Frontal cortex (tissue), 4 donors: Measurements from ENCODE around the gene PARL. TPM values are rescaled to one million over a fixed set of nuclear protein-coding genes. Genes with fewer than 3 reads are reported as not detected.
"Not testable (repeated sequence)": the region's sequence is repeated elsewhere in the genome, so short reads cannot be mapped to it uniquely, and the experiment has no call there.

ENCODE experiments used
- DNase-seq, 2 donors: peaks; one replicate each; pipeline ENCODE4 v3.0.0; 2012; ENCODE audit warnings: low spot score in 2 of 2
- FAIRE-seq: peaks from 2 replicates; lab custom pipeline; 2012; peaks lifted over from hg19 to GRCh38; lab: Jason Lieb, UNC
- small RNA-seq: library from RNA; depleted of rRNA; stranded (forward); fragments of <200 nt; gene quantifications from one replicate; pipeline ENCODE3, GENCODE V24; 2014
- total RNA-seq: library from RNA; depleted of rRNA; stranded (reverse); fragments of >200 nt; gene quantifications from one replicate; pipeline ENCODE4 v1.2.3, GENCODE V29; 2014
- donor health status: control.
- donor health status: control.
- donor health status: control.

Gene PARL
- total RNA-seq, 1 donor from 2014 or later: 19.6 TPM

DNA sequence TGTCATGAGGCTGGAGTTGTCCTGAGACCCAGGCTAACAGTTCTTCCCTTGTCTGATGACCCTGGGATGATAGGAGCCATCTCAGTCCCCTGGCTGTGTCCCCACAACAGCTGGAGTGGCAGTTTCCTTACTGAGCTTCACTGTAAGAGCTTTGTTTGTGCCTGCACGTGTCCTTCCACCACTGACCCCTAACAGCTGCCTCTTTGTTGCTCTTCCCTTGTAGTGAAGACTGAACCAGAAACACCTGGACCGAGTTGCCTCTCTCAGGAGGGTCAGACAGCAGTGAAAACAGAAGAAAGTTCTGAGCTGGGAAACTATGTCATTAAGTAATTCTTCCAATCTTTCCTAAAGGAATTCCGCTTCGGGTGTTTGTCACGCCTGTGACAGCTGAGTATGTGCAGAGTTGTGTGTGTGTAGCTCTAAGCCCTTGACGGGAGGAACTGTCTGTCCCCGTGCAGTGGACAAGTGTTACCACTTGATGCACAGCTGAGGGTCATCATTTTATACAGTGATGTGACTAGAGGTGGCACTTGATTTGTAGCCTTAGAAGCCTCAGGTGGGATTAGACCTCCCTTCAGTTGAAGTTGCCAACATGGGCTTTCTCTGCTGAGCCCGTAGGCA, 84.3 kb downstream of the PARL start:
- DNase-seq: peak in 1 of 2 donors; percentile 39

DNA sequence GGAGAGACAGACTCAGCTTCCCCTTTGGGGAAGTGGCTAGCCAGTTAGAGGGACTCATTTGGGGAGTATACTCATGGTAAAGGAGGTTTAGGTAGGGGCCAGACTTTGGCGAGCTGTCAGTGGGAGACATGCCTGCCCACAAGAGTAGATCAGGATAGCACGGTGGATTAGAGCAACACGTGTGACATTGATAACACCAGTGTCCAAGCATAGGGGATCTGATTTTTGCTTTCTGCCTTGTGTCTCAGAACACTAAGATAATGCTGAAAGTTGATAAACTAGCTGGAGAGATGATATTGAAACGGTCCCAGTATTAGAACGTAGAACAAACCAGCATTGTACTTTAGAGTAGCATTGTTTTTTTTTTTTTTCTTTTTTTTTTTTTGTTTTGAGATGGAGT, 85.2 kb downstream of the PARL start:
- FAIRE-seq: no peak
- DNase-seq: no peak

More for the DNA sequence above, 84.3 kb downstream of the PARL start:
- FAIRE-seq: no peak

DNA sequence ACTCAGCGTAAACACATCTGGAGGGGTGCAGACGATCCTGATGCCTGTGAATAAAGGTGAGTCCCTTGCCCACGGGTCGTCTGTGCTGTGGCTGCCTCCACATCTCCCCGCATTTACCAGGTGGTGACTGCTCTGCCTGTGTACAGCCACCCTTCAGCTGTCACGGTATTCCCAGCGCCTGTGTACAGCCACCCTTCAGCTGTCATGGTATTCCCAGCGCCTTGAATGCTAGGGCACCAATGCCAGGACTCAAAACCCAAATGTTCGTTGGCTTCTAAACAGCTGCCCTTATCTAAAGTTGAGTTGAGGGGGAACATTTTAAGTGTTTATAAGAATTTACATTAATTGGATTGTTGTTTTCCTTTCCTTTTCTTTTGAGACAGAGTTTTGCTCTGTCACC, 86.7 kb downstream of the PARL start:
- DNase-seq (no peak), FAIRE-seq (no peak)

DNA sequence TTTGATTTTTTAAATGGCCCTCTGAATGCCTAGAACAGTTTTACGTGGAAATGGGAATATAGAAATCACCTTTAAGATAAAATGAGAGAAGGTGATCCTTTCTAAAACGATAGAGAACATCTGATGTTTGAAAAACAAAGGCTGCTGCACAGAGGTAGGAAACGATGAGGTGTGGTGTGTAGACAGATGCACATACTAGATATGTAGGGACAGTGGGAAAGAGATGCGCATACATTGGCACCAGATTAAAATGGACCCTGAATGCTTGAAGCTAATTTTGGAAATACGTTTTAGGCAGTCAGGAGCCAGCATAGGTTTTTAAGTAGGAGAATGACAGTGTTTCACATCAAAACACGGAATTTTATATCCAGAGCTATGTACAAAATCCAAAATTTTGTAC, 88.3 kb downstream of the PARL start:
- no peak for FAIRE-seq
- no peak for DNase-seq

DNA sequence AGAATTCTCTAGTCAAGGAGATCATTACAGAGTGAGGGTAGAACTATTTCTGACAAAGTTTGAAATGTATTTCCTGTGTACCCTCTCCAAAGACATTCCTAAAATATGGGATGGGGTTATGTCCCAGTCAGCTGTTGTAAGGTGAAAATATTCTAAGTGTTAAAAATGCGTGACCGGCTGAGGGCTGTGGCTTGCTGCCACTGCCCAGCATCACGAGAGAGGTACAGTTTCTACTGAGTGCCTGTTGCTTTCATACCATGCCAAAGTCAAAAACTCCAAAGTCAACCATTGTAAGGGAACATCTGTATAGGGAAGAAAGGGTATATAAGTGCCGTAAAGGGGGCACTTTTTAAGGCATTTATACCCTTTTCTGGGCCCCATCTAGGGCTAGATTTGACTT, 90.2 kb downstream of the PARL start:
- DNase-seq (no peak), FAIRE-seq (no peak)

DNA sequence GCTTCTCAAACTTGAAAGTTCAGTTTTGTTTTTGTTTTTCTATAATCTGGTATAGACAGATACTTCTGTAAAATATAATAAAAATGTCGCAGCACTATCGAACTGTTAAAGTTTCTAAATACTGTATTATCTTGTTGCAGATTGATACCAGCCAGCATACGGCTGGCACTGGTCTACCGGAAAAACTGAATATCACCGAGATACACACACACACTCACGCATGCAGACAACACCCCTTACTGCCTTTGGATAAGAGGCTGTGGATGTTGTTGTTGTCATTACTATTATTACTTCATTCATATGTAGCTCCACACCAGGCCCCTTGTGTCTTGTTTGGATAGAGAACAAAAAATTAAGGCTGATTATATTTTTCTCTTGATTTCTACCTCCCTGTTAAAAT, 91.7 kb downstream of the PARL start:
- FAIRE-seq (no peak), DNase-seq (no peak)

DNA sequence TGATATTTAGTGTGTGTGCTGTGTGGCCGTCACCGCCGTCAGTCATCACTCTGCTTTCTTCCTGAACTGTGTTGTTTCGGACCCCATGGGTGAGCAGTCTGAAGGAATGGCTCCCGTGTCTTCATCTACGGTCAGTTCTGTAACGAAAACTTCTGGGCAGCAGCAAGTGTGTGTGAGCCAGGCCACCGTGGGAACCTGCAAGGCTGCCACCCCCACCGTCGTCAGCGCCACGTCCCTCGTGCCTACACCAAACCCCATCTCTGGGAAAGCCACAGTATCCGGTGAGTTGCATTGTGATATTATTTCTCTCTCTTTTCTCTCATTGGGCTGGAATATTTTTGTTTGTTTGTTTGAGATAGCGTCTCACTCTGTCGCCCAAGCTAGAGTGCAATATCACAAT, 94.0 kb downstream of the PARL start:
- DNase-seq: no peak
- FAIRE-seq: no peak

DNA sequence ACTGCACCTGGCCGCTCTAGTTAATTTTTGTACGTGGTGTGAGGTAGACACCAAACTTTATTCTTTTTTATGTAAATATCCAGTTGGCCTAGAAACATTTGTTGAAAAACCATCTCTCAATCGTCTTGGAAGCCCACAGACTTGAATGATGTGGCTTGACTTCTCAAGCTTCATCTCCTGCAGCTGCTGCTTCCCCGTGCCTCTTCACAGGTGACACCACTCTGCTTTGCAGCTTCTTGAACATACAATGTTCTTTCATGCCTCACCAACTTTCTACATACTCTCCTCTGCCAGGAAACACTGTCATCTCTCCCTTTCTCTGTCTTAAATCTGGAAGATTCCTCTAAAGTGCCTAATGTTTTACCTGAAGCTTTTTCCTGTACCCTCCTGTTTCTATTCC, 94.9 kb downstream of the PARL start:
- DNase-seq (no peak), FAIRE-seq (no peak)

DNA sequence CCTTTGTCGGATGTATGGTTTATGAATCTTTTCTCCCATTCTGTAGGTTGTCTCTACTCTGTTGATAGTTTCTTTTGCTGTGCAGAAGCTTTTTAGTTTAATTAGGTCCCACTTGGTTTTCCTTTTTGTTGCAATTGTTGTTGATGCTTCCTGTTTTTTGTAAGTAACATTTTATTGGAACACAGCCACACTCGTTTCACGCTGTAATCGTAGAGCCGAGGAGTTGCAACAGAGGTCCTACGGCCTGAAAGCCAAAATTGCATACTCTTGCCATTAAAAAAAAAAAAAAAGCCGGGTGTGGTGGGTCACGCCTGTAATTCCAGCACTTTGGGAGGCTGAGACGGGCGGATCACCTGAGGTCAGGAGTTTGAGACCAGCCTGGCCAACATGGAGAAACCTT, 100.2 kb downstream of the PARL start:
- not testable (repeated sequence) for DNase-seq, FAIRE-seq

DNA sequence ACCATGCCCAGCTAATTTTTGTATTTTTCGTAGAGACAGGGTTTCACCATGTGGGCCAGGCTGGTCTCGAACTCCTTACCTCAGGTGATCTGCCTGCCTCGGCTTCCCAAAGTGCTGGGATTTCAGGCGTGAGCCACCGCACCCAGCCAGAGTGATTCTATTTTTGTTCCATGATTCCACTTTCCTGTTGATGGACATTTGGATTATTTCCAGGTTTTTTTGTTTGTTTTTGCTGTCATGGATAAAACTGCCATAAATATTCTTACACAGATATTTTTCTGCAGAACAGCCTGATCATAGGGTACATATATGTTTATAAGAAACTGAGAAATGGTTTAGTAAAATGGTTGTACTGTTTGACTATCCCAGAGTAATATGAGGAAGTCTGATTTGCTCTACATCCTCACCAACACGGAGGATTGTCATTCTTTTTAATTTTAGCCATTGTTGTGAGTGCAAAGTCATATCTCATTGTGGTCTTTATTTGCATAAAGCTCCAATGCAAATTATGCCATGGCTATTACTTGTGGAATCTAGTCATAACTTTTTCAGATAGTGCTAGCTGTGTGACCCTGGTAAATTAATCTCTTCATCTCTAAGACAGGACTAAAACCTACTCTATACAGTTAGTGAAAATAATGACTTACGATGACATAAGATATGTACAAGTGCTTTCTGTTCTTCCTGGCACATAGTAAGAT, 102.0 kb downstream of the PARL start:
- FAIRE-seq (no peak), DNase-seq (no peak)

DNA sequence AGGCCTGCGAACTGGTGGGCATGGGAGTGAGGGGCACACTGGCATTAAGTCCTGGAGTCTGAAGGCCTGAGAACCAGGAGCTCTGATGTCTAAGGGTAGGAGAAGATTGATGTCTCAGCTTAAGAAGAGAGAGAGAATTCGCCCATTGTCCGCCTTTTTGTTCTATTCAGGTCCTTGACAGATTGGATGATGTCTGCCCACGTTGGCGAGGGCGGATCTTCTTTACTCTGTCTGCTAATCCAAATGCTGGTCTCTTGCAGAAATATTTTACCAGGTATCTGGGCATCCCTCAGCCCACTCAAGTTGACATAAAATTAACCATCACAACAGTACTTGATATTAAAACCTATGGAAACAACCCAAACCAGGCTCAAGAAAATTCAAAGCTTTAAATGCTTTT, 103.4 kb downstream of the PARL start:
- no peak for FAIRE-seq
- DNase-seq: no peak

DNA sequence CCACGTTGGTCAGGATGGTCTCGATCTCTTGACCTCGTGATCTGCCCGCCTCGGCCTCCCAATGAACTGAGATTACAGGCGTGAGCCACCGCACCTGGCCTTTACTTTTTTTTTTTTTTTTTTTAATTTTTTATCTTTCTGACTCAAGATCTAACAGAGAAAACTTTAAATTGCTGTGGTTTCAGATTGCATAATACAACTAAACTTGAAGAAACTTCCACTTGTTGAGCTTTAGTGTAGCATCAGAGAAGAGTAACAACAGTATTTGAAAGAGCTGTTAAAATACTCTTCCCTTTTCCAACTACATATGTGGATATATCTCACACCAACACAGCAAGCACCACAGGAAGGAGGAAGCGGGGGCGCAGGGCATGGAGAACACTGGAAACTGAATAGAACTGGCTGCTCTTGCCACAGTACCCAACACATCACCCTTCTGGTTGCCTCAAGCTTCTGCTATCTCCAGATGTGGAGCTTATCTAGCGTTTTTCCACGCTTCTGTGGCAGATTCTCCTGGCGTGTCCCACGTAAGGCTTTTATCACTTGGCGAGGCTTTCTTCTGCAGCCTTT, 104.7 kb downstream of the PARL start:
- no peak for FAIRE-seq

More for the DNA sequence above, 104.7 kb downstream of the PARL start:
- no peak for DNase-seq

Small RNA genes within 50 kb of the gene (small RNA-seq; reads per million reads assigned to genes)
- gene MIR4448: not detected

Other genes with a start within 250 kb of the PARL start
- gene KLHL24, start 249.3 kb downstream of the PARL start, total RNA-seq: 343 TPM
- 56.7 TPM for gene YEATS2, start 187.1 kb downstream of the PARL start, total RNA-seq
- gene MAP6D1, start 59.3 kb downstream of the PARL start, total RNA-seq: 3.3 TPM
- 37.9 TPM for gene ABCC5, start 133.0 kb upstream of the PARL start, total RNA-seq
- not detected for gene HTR3D, start 146.9 kb upstream of the PARL start, total RNA-seq
- not detected for gene HTR3C, start 168.2 kb upstream of the PARL start, total RNA-seq
- gene HTR3E, start 212.2 kb upstream of the PARL start, total RNA-seq: not detected